Hypothalamus (tissue), 51 donors: ENCODE data around the gene GPC6.
A peak's percentile ranks its signal among the peaks of the same experiment; 100 is the strongest.

Experiments
- DNase-seq, 51 donors: peaks; one replicate each; lab custom pipeline; 2025; lab: John Stamatoyannopoulos, UW

GPC6 gene

DNA sequence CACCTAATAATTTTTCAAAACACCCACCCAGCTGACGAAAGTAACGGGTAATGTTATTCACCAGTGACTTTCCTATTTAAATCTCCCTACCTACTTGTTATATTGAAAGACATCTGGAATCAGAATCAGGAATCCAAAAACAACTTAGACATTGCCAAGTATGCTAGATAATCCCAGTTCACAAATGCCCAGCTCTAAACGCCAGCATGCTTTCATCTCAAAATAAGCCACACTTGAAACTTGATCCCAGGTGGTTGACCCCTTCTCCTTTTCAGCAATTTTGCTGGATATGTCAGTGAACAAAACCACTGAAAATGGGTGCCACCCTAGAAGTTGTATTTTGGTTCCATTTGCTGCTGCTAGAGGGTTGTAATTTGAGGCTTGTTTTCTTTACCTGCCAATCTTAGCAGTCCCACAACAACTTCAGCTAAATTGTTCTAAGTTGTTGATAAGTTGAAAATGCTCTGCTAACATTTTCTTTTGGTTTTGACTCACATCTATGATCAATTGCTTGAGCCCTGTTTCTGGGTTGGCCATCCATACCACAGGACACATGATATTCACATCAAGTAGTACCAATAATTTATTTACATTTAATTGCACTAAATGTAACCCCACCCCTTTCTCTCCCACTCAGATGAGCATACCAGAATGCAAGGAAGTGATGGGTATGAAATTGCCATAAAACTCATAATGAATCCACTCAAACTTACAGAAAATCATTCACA is 1186.4 kb downstream of the GPC6 start:
- no peak for DNase-seq

DNA sequence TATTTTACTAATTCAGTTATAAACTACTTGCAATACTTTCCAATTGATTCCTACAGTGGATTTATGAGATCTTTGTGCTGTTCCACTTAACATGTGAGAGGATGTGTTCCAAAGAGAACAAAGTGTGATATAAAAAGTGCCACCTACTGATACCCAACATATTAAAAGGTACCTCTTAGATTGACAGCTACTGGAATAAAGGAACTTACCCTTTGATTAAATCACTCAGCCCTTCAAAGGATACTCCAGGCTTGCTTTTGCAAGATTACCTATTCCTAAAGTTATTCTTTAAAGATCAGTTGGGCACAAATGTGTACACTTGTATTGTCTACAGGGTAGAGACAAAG is 1187.0 kb downstream of the GPC6 start:
- DNase-seq, result no peak

DNA sequence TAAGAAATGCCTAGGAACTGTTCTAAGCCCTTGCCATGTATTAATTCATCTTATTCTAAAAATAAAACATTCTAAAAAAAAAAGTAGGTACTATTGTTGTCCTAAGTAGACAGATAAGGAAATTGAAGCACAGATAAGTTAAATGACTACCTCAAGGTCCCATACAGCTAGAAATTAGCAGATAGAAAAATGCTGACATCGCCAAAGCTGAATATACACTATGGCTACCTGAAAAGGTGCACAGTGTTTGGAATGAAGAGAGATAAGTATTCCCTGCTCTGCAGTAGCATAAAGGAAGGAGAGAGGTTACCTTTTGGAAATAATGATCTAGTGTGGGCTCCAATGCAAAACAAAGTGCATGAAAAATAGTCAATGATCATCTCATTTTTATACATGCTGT is 1187.5 kb downstream of the GPC6 start:
- DNase-seq, result no peak

DNA sequence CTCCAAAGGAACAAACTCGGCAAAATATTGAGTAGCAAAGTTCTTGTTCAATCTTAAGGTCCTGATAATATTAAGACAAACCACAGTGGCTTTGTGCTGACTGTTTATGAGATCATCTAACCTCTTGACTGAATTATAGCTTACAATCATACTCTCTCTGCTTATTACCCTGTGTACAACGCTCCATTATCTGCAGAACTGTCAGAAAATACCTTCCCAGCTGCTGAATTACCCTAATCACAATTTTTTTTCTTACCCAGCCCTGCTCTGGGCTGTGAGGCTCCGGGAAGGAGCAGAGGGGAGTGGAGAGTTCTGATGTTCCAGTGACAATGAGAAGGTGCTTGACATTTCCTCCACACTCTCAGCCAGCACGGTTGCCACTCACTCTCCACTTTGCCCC is 1188.1 kb downstream of the GPC6 start:
- no peak for DNase-seq

DNA sequence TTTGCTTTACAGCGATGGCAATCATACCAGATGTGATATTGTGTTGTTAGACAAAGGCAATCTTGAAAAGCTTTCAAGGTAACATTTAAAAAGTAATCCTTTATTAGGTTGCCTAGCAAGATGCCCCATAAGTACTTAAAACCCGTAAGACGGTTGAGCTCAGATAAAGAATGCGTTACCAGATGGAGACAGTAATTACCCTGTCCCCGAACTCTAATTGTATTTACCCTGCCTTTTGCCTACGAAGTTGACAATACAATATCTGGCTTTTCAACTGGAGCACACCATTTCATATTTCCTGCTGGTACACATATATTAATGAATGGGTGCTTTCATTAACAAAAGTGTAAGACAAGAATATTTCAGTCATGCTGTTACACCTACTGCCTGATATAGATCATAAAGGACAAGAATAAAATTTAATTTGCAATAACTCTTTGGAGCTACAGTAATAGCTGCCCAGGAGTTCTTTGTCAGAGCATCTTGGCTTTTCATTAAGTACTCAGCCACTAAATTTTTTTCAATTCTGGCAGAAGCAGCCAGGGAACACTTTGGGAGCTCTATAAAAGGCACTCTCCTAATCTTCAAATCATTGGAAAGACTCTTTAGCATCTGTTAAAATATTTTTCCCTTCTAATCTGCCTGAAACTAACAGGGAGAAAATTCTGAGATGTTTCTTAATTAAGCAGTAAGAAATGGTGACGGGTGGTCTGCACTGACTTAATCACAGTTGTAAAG is 1189.1 kb downstream of the GPC6 start:
- peak in 1 of 51 donors; percentile 33 for DNase-seq

DNA sequence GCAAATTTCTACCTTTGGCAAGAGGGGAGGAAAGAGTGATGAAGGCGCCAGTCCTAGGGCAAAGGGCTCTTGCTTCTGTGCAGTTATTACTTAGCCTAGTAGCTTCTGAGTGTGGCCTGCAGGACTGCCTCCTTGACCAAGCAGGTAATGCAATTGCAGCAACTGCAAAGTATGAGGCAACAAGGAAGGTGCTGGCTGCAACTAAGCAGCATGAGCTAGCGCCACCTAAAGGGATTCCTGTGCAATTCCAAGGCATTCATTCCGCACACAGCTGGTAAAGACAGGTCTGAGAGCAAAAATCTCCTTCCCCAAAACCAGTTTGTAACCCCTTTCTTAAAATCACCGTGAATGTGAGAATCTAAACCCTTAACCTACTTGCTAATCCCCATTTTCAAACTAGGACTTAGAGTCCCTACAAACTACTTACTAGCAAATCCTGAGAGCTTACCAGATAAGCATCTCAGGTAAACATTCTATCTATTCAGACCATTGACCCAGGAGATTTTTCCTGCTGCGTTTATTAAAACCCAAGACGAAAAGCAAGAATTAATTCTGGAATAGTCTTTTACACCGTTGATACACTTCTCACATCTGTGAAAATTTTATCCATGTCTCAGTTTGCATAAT is 1190.0 kb downstream of the GPC6 start:
- peak in 1 of 51 donors; percentile 5 for DNase-seq

DNA sequence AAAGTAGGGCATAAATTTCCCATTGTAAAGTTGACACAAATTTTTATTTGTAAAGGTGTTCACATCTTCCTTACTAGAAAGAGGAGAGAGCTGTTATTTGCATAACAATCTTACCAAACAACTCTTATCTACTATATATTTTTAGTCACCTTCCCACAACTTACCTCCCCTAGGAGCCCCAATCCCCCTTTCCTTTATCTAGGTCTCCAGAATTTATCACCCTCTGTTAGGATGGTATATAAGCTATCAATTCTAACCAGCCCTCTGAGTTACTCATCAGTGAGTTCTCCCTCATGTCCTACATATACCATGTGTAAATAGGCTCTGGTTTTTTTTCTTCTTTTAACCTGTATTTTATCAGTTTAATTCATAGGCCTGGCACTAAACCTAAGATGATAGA is 1190.7 kb downstream of the GPC6 start:
- no peak for DNase-seq

DNA sequence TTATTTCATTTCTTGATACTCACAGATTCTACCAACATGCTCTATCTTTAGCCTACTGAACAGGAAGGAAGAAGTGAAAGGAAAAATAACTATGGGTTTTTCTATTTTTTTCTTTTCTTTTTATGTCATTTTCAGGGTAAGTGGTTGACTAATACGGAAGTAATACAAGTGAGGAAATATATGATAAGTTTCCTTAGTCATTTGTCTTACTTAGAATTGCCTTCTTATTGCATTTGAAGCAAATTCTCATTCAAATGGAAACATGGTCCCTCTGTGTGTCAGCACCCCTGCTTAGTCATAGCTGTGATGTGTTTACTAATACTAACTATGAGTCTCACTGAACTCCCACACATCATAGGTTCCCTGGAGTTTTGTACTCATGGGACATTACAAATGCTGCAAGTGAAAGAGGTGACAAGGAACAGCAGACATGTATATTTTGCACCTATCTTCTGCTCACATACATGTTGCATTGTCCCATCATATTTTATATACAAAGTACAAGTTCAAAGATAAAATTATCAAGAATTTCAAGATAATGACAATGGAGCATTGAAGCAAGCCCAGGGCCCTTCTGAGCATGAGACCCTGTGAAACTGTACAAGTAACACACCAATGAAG is 1192.8 kb downstream of the GPC6 start:
- DNase-seq, result no peak

DNA sequence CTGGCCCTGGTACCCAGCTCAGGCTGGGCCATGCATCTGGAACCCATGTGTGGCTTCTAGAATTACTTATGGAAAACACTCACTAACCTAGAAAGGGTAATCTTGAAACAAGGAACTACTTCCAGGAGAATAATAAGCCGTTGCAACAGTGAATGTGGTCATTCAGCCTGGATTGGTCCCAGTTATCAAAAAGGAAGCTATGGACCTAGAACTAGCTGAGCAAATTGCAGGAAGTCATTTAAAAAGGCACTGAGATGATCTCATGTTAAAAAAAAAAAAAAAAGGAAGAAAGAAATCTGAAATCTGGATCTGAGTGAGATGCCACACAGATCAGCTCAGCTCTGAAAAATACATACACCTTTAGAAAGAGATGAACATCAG is 1193.3 kb downstream of the GPC6 start:
- no peak for DNase-seq

DNA sequence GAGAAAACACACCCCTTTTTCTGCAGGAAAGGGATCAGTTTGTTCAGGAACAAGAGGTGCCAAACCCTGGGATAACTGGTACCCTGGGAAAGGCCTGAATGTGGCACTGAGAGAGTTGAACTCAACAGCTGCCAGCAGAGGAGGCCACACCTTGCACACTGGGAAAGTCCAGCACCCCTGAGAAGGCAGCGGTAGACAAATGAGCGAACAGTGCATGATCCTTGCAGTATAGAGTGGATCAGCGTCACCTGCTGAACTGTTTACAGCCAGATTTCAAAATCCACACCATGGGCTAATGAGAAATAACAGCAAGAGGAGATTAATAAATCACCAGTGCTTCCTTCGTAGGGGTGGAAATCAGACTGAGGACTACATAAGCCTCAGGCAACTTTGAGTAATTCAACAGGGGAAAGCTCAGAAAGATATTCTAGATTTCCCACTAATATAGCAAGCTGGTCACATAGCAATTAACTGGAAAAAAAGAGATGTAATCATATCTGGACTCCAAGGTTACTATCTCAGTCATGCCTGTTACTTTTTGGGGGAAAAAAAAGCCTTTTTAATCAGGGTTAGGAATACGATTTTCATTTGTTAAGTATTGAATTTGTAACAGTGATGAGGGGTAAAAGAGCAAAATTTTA is 1200.8 kb downstream of the GPC6 start:
- no peak for DNase-seq

DNA sequence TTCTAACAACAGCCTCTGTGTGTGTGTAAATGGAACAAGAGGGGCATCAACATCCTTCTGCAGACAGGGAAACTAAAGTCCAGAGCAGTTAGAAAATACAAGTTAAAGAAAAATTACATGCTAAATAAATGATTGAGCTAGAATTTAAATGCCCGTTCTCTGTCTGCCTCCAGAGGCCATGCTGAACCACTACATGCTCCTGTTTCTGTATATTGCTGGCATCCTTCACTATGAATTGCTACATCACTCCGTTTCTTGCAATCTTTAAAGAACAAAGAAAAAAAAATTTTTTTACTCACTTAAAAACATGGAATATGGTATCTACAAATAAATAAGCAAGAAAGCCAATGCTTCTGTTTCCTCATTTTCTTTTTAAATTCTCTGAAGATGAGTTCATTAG is 1205.0 kb downstream of the GPC6 start:
- no peak for DNase-seq

DNA sequence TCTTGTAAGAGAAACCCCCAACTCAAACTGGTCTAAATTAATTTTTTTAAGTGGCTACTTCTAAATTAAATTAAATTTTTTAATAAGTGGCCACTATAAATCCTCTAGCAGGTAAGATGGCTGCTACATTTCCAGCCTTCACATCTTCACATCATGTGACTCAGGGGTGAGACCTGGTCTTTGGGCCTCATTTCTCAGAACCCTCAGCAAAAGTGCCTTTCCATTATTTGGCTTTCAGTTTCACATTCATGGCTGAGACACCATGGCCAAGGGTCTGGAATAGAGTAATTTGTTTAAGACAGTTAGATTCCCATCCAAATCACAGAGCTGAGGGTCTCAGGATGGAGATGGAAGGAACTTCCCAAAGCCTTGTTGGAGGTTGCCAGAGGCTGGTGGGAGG is 1205.4 kb downstream of the GPC6 start:
- no peak for DNase-seq

DNA sequence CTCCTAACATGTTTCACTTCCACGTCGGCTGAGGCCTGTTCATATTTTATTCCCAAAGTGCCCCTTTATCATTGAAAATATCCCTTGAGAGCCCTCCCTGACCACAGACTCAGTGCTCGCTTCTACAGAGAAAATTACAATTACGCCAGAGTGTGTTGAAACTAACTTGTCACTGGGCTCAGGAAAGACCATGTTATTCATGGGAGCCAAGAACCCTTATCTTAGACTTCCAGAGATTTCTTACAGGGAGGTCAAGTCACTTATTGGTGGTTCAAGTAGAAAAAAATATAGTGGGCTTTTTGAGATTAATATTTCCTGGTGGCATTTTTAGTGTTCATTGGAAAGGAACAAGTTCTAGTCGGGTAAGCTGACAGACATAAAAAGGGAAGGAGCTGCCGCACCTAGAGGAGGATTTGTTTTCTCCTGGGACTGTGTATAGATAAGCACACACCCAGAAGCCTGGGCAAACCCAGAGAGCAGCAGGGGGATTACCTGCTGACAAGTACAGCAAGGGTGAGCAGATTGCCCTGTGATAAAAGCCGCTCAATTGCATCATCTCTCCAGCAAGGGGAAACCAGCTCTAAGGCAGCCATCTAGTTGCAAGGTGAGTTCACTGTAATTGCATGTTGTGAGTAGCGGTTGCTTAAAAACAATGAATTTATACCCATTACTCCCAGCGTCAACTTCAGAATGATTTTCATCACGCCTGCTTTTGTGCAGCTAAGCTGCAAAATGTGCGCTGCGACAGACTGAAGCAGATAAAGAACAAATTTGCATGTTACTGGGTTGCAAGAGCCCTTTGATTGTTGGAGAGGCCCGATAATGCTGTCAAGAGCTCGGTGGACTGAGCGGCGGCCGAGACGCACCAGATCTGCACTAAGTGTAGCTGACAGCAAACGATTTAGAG is 1206.7 kb downstream of the GPC6 start:
- peak in 8 of 51 donors; percentile 1 to 10 (median 5) for DNase-seq

DNA sequence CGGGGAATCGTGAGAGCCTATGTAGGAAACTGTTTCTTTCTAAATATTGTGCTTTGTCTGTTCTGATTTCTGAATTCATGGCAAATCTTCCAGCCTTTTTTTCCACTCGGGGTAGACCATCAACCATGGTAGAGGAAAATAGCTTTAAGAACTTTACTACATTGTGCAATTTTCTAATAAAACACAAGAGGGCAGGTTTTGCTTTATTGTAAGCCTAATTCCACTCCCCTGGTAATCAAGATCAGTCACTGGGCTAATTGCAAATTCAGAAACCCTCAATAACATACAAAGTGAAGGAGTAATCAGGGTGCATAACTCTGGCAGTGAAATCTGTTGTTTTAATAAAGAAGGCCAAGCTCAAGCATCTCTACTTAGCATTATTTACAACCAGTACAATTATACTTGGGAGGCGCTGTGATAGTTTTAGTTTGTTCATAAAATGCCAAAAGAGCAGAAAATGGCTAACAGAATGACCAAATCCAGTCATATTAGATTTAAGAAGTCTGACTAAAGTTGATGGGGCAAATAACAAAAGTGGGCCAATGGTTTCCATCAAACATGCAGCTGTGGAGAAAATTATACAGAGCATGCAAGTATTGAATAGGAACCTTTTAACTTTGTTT is 1209.1 kb downstream of the GPC6 start:
- DNase-seq, result peak in 3 of 51 donors; percentile 8 to 62 (median 11)

DNA sequence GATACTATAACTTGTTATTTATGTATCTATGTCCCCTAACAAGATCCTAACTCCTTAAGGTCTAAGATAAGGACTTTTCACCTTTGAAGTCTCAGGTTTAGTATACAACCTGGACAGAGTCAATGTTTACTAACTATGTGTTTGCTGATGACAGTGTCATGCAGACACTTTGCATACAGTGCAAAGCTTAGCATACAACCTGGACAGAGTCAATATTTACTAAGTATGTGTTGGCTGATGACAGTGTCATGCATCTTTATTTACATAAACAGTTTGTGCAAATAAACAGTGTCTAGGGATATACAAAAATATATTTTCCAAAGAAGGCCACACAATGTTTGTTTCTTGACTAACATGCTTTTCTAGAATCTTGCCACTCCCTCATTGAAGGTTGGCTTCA is 1218.2 kb downstream of the GPC6 start:
- DNase-seq, result no peak

DNA sequence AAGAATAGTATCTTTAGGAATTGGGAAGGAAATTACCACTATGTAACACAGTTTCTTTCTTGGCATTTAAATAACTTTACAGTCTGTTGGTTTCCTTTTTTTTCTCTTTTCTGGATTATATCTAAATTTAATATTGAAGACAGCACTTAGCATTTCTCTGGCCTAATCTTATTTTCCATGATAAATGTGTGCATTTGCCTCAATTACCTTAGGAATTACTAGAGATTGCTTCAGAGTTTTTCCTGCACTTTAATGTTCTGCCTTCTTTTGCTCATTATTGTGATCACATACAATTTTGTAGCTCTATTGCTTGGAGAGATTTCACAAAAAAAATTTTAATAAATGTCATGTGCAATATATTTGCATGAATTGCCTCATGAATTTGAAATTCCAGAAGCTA is 1227.7 kb downstream of the GPC6 start:
- no peak for DNase-seq

DNA sequence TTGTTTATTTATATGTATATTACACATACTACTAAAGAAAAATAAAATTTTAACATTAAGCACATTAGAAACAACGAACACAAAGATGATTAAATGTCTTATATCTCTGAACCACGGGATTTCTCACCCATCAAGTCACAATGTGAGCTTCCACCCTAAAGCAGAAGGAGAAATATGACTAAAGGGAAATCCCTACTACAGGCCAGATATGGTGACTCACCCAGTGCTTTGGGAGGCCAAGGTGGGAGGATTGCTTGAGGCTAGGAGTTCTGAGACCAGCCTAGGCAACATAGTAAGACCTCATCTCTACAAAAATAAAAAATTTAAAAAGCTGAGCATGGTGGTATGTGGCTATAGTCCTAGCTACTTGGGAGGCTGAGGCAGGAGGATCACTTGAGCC is 1228.3 kb downstream of the GPC6 start:
- no peak for DNase-seq

DNA sequence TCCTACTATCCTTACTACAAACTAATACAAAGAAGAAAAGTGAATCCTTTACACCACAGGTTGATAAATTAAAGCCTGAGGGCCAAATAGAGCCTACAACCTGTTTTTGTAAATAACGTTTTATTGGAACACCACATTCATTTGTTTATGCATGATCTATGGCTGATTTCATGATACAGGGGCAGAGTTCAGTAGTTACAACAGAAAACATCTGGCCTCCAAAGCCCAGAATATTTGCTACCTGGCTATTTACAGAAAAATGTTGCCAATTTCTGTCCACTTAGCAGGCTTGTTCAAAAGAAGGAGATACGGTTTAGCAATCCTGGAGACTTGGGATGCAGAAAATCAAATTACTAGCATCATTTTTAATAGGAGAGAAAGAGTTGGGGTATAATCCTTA is 1228.8 kb downstream of the GPC6 start:
- no peak for DNase-seq
